ENCODE results near the gene MITD1. TPM values are rescaled to one million over a fixed set of nuclear protein-coding genes. Genes with fewer than 3 reads are reported as not detected.

Gene MITD1
- total RNA-seq (2021; fragmentation: NEBNext Ultra II Directional; extraction: Animal tissue kit (Norgen Biotek cat#: 25700)): 10 to 100 TPM; 12.5 to 19.5 (median 17.3) TPM
- long read RNA-seq, transcript MITD1-201 (7 exons, 939 nt): major isoform, 13 of 16 reads
- long read RNA-seq, partial matches to known transcripts: 0 of 16 reads
- long read RNA-seq, other reads (novel, unspliced or antisense): 3 of 16 reads

DNA sequence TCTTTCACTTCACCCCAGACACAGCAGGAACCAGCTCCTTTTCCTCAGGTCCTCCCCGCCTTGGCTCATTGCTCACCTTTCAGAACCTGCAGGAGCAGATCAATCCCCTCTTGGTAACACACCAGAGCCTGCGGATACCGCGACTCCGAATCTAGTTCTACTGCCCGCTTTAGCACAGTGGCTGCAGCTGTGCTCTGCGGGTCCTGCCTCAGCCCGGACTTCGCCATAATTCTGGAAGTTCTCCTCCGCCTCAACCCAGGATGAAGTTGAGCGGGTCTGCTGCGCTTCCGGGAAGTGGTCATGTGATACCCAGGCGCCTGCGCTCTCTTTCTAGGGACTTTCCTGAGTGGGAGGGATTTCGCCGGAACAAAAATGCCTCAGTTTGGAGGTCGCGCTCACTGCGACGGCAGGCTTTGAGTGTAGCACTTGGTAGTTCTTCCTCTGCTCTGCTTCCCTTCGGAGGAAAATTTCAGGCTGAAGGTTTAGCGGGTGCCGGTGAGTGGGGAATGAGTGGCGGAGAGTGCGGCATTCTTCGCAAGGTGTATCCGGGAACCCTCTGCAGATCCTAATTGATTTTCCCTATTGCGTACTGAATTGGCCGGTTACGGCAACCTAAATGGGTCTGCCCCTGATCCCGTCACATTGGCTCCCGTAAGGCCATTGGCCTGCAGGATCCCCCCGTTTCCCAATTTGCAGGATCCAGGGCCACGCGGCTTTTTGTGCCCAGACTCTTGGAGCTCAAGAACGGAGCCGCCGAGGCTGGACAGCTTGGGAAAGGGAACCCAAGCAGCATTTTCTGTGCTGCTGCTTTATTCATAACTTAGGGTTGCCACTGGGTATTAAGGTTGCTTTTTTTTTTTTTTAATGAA, at the start of gene MITD1, which contains the start of gene MRPL30:
MITD1 (minus strand) TSS at position 304 of the 869 bp plus-strand sequence; CDS start at position 227, 77 bp downstream.
MRPL30 (plus strand) TSS at position 430 of the 869 bp plus-strand sequence. CDS start 5,020 bp downstream, outside the sequence.
- Mint-ChIP-seq H3K27ac (peak within 1 kb of the TSS; percentile 86), H3K27me3 (ENCODE audit: insufficient read depth) (no peaks in the 10 kb centered on the region), H3K9me3 (no peaks in the 10 kb centered on the region), H3K36me3 (ENCODE audit: low read depth) (peaks cover 4% of the 10 kb centered on the region), H3K4me1 (ENCODE audit: low read depth) (peaks cover 39% of the 10 kb centered on the region), H3K4me3 (peak within 1 kb of the TSS; percentile 98)
- TF ChIP-seq CTCF (IDR thresholded peaks at IDR 0.05): no peak
- DNase-seq: peak; percentile 92

GRCh38 chr2:99217929-99218501, 37.2 kb upstream of the MITD1 start:
- H3K4me1 Mint-ChIP-seq (ENCODE audit: low read depth): no peaks in the 10 kb centered on the region
- DNase-seq: no peak
- H3K27me3 Mint-ChIP-seq (ENCODE audit: insufficient read depth): peaks cover 2% of the 10 kb centered on the region; the same call in 1 of the 2 replicates

GRCh38 chr2:99216096-99216495, 35.2 kb upstream of the MITD1 start:
- H3K4me3 Mint-ChIP-seq: no peak overlapping the region
- H3K4me1 Mint-ChIP-seq (ENCODE audit: low read depth): no peaks in the 10 kb centered on the region
- no peak overlapping the region for H3K27ac Mint-ChIP-seq
- peaks cover 2% of the 10 kb centered on the region; the same call in 1 of the 2 replicates for H3K27me3 Mint-ChIP-seq (ENCODE audit: insufficient read depth)
- no peak for TF ChIP-seq CTCF (IDR thresholded peaks at IDR 0.05)
- no peaks in the 10 kb centered on the region for H3K9me3 Mint-ChIP-seq
- H3K36me3 Mint-ChIP-seq (ENCODE audit: low read depth): peaks cover 17% of the 10 kb centered on the region
- DNase-seq: no peak

More at GRCh38 chr2:99217929-99218501, 37.2 kb upstream of the MITD1 start:
- H3K27ac Mint-ChIP-seq: no peak overlapping the region
- no peak for TF ChIP-seq CTCF (IDR thresholded peaks at IDR 0.05)
- peaks cover 16% of the 10 kb centered on the region for H3K36me3 Mint-ChIP-seq (ENCODE audit: low read depth)
- H3K4me3 Mint-ChIP-seq: no peak overlapping the region
- no peaks in the 10 kb centered on the region for H3K9me3 Mint-ChIP-seq

DNA sequence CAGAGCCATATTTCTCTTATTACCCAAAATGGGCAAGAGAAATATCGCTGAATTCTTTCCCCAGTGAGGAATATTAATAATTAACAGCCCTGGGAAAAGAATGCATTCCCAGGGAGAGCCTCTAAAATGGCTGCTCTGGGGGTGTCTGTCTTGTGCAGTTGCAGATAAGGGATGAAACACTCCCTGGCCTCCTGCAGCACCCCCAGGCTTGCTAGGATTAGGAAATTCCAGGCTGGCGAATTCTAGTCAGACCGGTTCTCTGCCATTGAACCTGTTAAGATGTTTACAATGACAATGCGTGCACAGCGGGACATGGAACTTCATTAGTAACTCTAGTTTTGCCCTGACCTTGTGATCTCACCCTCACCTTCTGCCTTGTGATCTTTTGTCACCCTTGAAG, 24.6 kb upstream of the MITD1 start:
- Mint-ChIP-seq H3K4me1 (ENCODE audit: low read depth) (no peaks in the 10 kb centered on the region), H3K27ac (no peak overlapping the region), H3K36me3 (ENCODE audit: low read depth) (peaks cover 29% of the 10 kb centered on the region), H3K27me3 (ENCODE audit: insufficient read depth) (no peaks in the 10 kb centered on the region), H3K4me3 (no peak overlapping the region), H3K9me3 (peaks cover 5% of the 10 kb centered on the region; the same call in 1 of the 2 replicates)
- TF ChIP-seq CTCF (IDR thresholded peaks at IDR 0.05): no peak
- DNase-seq: no peak

DNA sequence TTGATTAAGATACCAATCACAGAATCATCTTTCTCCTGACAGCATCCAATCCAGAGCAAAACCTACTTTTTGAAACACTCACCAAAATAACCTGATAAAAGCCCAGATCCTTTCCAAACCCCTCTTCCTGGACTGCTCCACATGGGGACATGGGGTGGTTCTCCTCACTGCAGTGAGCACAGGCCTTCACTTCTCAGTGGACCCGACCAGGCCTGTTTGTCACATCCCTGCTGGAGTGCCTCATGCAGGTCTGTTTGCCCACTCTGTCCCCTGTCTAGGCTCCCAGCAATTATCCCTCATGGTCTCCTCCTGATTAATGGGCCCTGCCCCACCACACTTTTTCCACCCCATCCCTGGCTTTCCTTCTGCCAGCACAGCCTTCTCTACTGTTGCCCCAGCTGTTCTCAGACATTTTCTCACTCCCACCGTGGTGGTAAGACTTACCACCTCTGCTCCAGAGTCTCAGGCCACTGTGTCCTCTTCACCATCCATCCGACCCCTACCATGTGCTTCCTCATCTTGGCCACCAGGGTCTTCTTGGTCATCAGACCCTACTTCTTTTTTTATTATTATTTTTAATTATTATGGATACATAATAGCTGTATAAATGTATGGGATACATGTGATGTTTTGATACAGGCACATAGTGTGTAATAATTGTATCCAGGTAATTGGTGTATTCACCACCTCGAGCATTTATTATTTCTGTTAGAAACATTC, 21.3 kb upstream of the MITD1 start:
- Mint-ChIP-seq H3K4me1 (ENCODE audit: low read depth) (no peaks in the 10 kb centered on the region), H3K27ac (no peak overlapping the region), H3K9me3 (peaks cover 5% of the 10 kb centered on the region; the same call in 1 of the 2 replicates), H3K36me3 (ENCODE audit: low read depth) (peaks cover 19% of the 10 kb centered on the region), H3K4me3 (no peak overlapping the region), H3K27me3 (ENCODE audit: insufficient read depth) (no peaks in the 10 kb centered on the region)
- no peak for DNase-seq
- peak; percentile 58 for TF ChIP-seq CTCF (IDR thresholded peaks at IDR 0.05)

Measured in HFFc6 (cell line).